Choroid plexus epithelial cell (primary cell): ENCODE measurements around the gene COL5A1.

ENCODE experiments used
- DNase-seq: peaks from one replicate; pipeline ENCODE4 v3.0.0-alpha.2; 2010; ENCODE audit warnings: low read depth
- H3K4me3 ChIP-seq: 2 replicates; pipeline ENCODE4 v1.5.1; 2011; ENCODE audit warnings: low read depth, mild to moderate bottlenecking, control low read depth, low read length, moderate library complexity
- TF ChIP-seq, protein P1 (sequence below): conservative IDR thresholded peaks from 2 replicates; pipeline ENCODE4 v1.5.1; 2011; ENCODE audit warnings: low read depth, mild to moderate bottlenecking, control low read depth, inconsistent platforms, low read length, moderate library complexity

Gene COL5A1

GRCh38 chr9:134645607-134646365 lies 4.2 kb downstream of the COL5A1 start:
- peak overlapping the region; percentile 66 for H3K4me3 ChIP-seq
- no peak for DNase-seq
- TF ChIP-seq, protein P1, sequence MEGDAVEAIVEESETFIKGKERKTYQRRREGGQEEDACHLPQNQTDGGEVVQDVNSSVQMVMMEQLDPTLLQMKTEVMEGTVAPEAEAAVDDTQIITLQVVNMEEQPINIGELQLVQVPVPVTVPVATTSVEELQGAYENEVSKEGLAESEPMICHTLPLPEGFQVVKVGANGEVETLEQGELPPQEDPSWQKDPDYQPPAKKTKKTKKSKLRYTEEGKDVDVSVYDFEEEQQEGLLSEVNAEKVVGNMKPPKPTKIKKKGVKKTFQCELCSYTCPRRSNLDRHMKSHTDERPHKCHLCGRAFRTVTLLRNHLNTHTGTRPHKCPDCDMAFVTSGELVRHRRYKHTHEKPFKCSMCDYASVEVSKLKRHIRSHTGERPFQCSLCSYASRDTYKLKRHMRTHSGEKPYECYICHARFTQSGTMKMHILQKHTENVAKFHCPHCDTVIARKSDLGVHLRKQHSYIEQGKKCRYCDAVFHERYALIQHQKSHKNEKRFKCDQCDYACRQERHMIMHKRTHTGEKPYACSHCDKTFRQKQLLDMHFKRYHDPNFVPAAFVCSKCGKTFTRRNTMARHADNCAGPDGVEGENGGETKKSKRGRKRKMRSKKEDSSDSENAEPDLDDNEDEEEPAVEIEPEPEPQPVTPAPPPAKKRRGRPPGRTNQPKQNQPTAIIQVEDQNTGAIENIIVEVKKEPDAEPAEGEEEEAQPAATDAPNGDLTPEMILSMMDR = no peak

DNA sequence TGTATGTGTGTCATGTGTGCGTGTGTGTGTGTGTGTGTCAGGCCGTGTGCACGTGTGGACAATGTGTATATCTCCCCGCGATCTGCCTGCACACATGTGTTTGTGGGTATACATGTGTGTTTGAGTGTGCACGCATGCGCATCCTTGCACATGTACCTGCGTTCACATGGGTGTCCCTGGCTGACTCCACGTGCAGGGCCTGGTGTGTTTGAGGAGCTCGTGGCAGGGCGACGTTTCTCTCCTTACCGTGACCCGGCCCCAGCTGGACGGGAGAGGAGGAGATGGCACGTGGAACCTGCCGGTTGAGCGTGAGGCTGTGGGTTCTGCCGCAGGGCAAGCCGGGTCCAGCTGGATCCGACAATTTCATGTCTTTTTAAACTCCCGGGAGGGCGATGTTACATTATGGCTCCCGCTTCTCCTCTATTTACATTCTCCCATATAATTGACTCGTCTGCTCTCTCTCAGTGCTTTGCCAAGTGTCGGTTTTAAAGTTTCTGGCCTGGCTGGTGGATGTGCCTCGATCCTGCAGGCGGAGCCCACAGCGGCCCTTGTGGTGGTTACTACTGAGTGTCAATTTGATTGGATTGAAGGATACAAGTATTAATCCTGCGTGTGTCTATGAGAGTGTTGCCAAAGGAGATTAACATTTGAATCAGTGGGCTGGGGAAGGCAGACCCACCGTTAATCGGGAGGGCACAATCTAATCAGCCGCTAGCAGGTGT lies 5.9 kb downstream of the COL5A1 start:
- TF ChIP-seq, protein P1 = no peak
- DNase-seq = no peak
- no peak overlapping the region for H3K4me3 ChIP-seq

GRCh38 chr9:134648701-134649530 lies 7.3 kb downstream of the COL5A1 start:
- H3K4me3 ChIP-seq = no peak overlapping the region
- TF ChIP-seq, protein P1 = no peak
- DNase-seq = peak; percentile 80

DNA sequence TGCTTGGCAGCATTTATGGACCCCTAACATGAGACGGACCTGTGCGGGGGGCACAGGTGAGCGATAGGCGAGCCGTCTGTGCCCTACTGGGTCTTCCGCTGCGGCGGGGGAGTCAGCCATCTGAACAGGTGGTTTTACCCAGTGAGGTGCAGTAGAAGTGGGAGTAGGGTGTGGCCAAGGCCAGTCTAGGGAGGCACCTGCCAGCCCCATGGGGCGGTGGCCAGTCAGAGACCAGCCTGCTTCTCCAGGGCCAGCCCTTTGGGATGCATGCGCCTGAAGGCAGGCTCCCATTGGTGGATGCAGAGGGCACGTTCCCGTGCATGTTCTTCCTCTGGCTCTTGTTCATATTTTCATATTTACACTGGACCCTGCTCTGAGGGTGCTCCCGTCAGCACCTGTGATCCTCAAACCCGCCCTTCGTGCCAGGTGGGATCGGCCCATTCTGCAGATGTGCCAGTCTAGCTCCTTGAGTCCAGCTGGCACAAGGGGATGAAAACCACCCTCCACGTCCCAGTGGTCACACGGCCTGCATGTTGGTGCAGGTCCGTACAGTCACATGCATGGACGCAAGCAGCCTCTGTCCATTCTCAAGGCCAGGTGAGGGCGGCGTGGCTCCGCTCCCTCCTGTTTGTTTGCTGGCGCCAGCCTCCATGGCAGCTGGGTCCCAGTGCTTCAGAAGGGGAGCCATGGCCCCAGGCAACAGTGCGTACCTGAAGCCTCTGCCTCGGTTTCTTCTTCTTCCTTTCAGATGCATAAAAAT lies 9.0 kb downstream of the COL5A1 start:
- DNase-seq = no peak
- TF ChIP-seq, protein P1 = no peak

DNA sequence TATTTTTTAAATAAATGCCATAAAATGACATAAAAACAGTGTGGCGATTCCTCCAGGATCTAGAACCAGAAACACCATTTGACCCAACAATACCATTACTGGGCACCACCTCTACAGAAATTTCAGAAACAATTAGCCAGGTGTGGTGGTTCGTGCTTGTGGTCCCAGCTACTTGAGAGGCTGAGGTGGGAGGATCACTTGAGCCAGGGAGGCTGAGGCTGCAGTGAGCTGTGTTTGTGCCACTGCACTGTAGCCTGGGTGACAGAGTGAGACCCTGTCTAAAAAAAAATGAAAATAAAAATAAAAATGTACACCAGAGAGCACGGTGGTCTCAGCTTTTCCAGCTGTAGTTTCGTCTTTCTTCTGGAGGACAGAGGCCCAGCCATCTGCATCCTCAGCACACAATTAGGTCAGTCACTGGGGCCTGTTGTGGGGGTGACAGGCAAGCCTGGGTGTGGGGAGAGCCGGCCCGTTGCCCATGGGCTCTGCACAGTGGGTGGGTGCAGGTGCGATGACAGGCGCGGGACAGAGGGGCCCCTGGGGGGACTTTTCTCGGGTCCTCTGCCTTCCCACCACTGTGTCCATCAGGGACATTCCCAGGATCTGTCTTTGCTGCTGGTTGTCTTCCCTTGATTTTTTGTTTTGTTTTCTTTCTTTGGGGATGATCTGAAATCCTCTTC lies 9.8 kb downstream of the COL5A1 start:
- no peak for DNase-seq
- TF ChIP-seq, protein P1 = no peak
- H3K4me3 ChIP-seq = no peak overlapping the region

More for the DNA sequence above, 9.0 kb downstream of the COL5A1 start:
- no peak overlapping the region for H3K4me3 ChIP-seq
